SHP77 treated with DMSO at 0.1 percent for 48 hours (cell line): Measurements from ENCODE around the gene ANKS6.

Source experiments
- DNase-seq: peaks from one replicate; lab custom pipeline; 2025; lab: John Stamatoyannopoulos, UW

The ANKS6 gene

GRCh38 chr9:98796364-98797101 is at the start of gene ANKS6:
Gene ANKS6, minus strand, starts transcription at chr9:98796555. Its CDS starts 64 bp downstream, at chr9:98796491.
- DNase-seq, result peak; percentile 13

DNA sequence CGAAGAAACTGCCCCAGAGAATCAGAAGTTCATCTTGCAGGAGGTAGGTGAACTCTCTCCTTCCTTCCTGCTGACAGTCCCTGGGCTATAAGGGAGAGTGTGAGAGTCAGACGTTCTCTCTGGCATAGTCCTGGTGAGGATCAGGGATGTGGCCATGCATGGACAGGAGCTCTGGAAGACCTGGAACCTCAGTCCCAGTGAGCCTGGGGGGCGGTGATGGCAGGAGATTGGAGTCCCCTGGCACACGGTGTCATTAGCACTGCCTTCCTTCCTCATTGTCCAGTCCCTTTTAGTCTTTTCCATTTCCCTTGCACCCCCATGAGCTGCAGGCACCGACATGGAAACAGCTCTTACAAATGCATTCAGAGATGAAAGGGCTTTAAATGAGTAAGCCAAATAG is 49.7 kb upstream of the ANKS6 start:
- no peak for DNase-seq

DNA sequence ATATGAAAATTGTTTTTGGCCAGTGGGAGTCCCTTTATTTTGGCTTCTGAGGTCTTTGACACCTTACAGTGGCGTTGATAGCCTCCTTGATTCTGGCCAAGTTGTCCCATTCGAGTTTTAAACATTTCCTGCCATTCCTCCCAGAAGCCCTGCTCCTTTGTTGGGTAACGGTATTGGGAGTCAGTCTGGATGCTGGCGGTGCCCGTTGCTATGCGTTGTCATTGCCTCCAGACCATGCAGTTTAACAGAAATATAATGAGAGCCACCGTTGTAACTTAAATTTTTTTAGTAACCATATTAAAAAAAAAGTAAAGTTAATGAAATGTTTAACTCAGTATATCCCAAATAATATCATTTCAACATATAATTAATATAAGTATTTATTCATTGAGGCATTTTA is 46.2 kb upstream of the ANKS6 start:
- DNase-seq, result no peak

DNA sequence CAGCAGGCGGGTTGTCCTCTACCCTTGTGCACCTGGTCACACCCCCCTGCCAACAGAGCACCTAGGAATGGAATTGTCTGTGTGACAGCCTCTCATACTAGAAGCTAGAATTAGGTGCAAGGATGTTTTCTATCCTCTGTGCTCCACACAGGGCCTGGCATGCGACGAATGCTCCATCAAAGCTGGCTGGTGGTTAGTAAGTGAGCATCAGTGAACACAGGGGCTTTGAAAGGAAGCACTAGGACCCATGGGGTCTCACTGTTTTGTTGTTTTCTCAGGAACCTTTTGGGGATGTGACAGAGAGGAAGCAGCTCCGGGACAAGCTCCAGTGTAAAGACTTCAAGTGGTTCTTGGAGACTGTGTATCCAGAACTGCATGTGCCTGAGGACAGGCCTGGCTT is 43.4 kb upstream of the ANKS6 start:
- no peak for DNase-seq

DNA sequence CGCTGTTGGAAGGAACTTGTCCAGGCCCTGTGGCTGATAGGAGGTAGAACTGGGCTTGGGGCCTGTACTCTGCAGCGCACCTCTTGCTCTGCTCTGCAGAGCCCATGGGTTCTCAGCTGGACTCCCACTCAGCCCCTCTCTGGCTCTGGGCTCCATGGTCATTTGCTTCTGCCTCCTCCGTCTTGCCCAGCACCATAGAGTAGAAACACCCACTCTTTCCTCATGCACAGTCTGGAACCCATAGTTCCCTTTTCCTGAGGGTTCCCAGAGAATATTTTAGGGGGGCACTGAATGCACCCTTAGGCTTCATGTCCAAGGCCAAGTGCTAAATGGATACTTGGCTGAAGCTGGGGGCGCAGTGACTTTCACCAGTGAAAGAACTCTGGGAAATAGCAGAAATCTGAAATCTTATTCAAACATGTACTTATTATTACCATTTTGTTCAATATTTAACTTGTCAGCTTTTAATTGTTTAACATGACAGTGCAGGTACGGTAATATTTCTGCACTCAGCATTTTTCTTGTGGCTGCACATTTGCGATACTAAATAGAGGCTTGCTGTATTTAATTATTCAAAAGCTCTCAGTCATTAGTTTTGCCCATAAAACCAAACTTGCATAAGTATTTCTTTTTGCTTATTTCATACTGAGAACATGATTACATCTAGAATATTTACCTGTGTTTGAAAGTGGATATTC is 42.7 kb upstream of the ANKS6 start:
- DNase-seq, result no peak

- DNase-seq, result no peak
Observed at GRCh38 chr9:98838155-98838867, 42.0 kb upstream of the ANKS6 start.

DNA sequence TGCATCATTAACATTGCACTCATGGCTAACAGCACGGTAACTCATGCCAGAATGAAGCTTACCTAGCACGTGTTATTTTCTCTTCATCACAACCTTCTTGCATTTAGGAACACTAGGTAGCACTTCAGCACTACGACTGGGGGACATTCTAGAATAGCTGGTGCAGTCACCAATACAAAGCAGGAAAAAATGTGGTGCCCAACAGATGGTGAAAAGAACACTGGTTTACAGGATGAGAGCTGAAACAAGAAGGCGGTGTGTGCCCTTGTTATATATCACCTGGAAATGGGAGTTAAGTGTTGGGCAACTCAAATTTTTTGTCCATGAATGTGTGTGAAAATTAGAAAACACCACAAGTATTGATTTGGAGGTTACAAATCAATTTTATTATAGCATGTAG is 41.2 kb upstream of the ANKS6 start:
- no peak for DNase-seq

DNA sequence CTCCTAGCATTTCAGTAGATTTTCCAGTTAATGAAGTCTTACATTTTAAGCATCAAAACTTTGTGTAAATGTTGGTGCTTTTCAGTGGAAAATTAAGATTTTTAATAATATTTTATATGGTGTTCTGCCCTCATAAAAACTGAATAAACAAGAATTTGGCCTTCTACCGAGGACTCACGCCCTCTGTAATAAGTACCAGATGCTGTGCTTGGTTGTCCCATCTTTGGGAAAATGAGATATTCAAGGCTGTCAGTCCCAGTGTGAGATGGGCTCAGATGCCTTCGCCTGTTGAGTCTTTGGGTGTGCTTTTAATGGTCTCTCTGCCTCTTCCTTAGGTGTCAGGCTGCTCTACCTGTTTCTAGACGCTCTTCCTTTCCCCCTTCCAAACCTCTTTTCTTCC is 39.9 kb upstream of the ANKS6 start:
- no peak for DNase-seq

DNA sequence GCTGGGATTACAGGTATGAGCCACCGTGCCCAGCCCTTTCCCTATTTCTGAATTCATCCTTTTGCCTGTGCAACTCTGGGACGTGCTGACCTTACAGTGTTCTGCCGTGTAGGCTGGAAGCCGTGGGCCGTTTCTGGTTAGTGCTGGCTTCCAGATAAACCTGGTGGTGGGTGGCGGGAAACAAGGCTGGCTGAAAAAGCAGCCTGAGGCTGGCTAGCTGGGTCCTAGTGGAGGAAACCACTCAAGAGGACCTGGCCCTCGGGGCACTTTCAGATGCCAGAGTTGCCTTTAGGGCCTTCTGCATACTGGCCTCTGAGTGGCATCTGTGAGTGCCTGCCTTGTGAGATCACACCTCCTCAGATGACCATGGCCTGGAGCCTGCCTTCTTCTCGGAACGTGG is 38.0 kb upstream of the ANKS6 start:
- DNase-seq, result no peak

DNA sequence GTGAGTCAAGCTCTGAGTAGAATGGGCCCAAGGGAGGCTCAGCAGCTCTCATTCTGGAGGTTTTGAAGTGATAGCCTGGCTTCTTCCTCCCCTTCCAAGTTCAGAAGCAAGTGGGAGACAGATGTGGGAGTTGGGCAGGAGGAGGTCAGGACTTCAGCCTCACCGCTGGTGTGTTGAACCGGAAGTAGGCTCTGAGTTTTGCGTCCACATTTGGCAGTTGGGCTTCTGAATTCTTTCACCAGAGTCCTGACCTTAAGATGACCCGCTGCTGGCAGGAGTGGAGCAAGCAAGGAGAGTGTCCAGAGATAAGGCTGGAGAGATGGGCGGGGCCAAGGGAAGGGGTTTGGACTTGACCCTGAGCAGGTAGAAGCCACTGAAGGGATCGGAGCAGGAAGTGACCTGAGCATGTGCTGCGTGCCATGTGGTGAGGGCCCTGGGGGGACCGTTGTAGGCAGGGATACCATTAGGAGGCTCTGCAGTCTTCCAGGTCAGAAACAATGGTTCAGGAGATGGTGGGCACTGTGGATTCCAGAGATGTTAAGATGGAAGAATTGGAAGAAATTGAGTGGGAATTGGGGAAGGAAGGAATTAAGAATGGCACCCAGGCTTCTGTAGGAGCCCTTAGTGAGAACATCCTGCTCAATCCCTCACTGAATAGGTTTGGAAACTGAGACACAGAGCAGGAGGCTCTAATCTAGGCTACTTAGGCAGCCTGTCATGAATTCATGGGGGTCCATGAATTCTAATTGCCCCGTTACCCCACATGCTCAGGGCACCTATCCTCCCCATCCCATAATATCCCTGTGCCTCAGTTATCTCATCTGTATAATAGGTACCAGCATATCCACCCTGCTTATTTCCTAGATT is 37.0 kb upstream of the ANKS6 start:
- DNase-seq, result no peak

GRCh38 chr9:98832768-98833089 is 36.4 kb upstream of the ANKS6 start:
- DNase-seq, result no peak

DNA sequence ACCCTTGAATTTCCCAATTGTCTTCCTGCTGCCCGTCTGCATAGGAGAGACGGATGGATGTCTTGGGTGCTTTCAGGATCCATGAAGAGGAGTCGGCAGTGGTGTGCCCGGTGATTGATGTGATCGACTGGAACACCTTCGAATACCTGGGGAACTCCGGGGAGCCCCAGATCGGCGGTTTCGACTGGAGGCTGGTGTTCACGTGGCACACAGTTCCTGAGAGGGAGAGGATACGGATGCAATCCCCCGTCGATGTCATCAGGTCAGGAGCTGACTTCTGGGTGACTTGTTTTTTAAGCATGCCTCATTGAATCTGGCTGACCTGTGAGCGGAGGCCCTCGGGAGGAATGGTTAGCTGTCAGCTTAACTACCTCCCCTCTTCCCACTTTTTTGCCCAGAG is 35.3 kb upstream of the ANKS6 start:
- no peak for DNase-seq

DNA sequence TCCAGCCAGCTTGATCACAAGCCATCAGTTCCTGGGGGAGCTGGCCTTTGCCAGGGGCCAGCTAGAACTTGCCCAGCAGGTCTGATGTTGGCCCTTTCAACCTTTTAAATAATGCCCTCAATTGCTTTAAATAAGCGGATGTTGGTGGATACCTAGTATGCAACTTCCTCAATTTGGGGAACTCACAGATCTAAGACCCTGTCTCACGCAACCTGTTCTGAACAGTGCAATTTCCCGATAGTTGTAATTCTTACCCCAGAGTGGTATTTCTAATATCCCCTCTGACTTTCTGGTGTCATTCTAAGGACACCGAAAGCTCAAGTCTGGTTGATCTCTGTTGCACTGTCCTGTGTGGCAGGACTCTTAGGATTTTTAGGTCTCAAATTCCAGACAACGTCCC is 34.2 kb upstream of the ANKS6 start:
- no peak for DNase-seq

DNA sequence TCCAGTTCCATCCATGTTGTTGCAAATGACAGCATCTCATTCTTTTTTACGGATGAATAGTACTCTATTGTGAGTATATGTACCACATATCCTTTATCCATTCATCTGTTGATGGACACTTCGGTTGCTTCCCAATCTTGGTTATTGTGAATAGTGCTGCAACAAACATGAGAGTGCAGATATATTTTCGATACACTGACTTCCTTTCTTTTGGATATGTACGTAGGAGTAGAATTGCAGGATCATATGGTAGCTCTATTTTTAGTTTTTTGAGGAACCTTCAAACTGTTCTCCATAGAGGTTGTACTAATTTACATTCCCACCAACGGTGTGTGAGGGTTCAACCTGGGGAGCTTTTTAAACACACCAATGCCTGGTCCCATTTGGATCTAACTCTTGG is 33.4 kb upstream of the ANKS6 start:
- DNase-seq, result no peak

DNA sequence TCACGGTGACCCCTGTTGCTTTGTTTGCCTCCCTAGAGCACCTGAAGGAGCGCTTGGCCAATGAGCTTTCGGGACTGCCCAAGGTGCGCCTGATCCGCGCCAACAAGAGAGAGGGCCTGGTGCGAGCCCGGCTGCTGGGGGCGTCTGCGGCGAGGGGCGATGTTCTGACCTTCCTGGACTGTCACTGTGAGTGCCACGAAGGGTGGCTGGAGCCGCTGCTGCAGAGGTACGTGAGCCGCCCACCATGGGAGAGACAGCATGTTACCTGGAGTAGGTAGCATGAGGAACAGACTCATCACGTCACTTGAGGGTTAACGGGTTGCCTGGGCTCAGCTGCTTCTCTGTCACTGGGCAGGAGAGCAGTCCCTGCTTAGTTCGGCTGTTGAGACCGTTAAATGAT is 30.4 kb upstream of the ANKS6 start:
- no peak for DNase-seq

- no peak for DNase-seq
Observed at GRCh38 chr9:98825414-98825813, 29.1 kb upstream of the ANKS6 start.

DNA sequence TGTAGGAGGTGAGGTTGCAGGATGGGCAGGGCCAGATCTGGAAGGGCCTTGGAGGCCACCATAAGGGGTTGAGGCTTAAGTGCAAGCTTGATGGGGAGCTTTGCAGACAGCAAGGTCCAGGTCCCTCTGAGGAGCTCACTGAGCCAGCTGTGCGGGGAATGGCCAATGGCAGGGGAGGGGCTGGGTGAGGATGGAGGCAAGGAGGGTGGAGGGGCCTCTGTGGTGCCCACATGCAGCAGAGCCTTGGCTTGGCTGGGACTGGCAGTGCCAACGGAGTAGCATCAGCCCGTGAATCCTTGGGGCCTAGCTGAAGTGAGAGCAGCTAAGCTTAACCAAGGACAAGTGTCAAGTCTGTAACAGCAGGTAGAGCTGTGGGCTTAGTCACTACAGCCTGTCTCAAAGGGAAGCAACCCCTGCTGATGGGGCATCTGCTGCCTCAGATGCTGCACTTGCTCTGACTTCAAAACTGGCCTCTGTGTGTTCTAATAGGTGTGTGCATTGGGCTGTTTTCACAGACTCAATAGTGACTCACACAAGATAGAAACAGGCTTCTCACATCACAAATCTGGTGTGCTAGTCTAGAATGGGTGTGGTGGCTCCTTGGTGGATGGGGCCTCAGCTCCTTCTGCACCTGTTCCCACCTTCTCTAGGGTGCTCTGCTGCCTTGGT is 27.4 kb upstream of the ANKS6 start:
- DNase-seq, result no peak

DNA sequence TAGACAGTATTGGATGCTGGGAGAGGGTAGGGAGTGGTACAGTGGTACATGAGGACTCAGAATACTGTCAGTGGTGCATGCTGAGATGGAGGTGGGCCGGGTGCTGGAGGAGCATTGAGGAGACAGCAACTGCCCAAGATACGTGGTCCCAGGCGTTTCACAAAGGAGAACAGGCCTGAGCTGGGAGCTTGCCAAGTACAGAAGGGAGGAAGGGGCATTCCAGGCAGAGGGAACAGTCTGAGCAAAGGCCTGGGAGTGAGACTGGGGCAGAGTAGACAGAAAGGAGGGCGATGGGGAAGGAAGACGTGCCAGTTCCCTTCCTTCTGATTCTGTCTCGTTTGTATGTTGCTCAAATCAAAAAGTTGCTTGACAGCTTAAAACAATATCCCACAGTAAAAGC is 26.3 kb upstream of the ANKS6 start:
- DNase-seq, result no peak

GRCh38 chr9:98821831-98822230 is 25.5 kb upstream of the ANKS6 start:
- DNase-seq, result no peak

DNA sequence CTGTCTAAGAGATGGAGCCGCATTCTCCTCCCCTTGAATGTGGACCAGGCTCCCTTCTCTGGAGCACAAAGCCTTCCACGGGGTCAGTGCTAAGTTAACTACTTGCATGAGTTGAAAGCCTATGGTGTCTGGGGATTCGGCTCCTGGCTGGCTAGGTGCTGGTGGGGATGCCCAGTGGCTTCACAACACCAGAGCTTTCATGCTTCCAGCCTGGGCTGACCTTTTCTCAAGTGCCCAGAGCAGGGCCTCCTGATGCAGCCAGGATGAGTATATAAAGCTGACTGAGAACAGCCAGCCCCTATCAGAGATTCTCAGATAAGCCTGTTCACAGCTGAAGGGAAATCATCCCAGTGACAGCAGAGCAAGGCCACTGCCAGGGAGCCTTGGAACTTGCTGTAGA is 22.9 kb upstream of the ANKS6 start:
- DNase-seq, result no peak

DNA sequence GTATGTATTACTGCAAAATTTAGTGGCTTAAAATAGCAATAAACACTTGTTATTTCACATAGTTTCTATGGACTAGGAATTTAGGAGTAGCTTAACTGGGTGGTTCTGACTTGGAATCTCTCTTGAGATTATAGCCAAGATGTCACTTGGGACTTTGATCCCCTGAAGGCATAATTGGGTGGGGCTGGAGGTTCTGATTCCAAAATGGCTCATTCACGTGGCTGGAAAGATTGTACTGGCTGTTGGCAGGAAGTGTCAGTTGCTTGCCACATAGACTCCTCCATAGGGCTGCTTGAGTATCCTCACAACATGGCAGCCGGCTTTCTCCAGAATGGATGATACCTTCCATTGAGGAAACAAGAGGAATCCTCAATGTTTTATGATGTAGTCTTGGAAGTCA is 22.4 kb upstream of the ANKS6 start:
- no peak for DNase-seq

GRCh38 chr9:98815391-98815951 is 19.1 kb upstream of the ANKS6 start:
- DNase-seq, result no peak
